IMR-90 (cell line): ENCODE measurements around the gene NCK1. TPM values are rescaled to one million over a fixed set of nuclear protein-coding genes. Genes with fewer than 3 reads are reported as not detected.

Source experiments
- ATAC-seq: fragments of 200-7000 bp; cut with Tn5 transposase; 2 replicates; pipeline ENCODE4 v1.9.1; 2020; ENCODE audit warnings: low read depth, mild to moderate bottlenecking, moderate library complexity
- BruUV-seq: library from RNA; stranded (reverse); fragments of 400-500 nt; replicated peaks from 2 replicates; lab custom pipeline; 2021; lab: Mats Ljungman, UMichigan
- CTCF ChIA-PET: fragments of 300-600 bp; formaldehyde crosslinking; extraction: SDS; loops from one replicate; lab custom pipeline; 2021; ENCODE audit warnings: antibody characterized with exemption; lab: Yijun Ruan, JAX
- POLR2A ChIA-PET: fragments of 300-600 bp; sonication (Branson Sonifier 250); formaldehyde crosslinking; loops from one replicate; lab custom pipeline; 2022; ENCODE audit warnings: antibody characterized with exemption; ENCODE audit not compliant: unreplicated experiment; lab: Charles Lee
- DNase-seq: peaks from one replicate; pipeline ENCODE4 v3.0.0; 2013
- H2AFZ ChIP-seq: replicated peaks from 2 replicates; pipeline ENCODE3; 2013; ENCODE audit warnings: low read length, mild to moderate bottlenecking; ENCODE audit not compliant: poor library complexity
- H2AK5ac ChIP-seq: 2 replicates; pipeline ENCODE4 v1.6.1; 2013; ENCODE audit warnings: low read depth, low read length, inconsistent platforms
- H2AK9ac ChIP-seq: replicated peaks from 2 replicates; pipeline ENCODE3; 2013; ENCODE audit warnings: mild to moderate bottlenecking, low read depth, low read length, moderate library complexity; ENCODE audit not compliant: poor library complexity
- H2BK120ac ChIP-seq: 2 replicates; pipeline ENCODE4 v1.6.1; 2013; ENCODE audit warnings: low read depth, low read length, inconsistent platforms
- H2BK15ac ChIP-seq: 3 replicates; pipeline ENCODE4 v1.6.1; 2013; ENCODE audit warnings: low read depth, low read length, inconsistent platforms
- H2BK20ac ChIP-seq: 2 replicates; pipeline ENCODE4 v1.6.1; 2013; ENCODE audit warnings: low read depth, mild to moderate bottlenecking, inconsistent platforms, low read length, moderate library complexity
- H2BK5ac ChIP-seq: 2 replicates; pipeline ENCODE4 v1.6.1; 2013; ENCODE audit warnings: mild to moderate bottlenecking, low read depth, low read length, inconsistent platforms; ENCODE audit not compliant: poor library complexity, severe bottlenecking
- H3K14ac ChIP-seq: replicated peaks from 2 replicates; pipeline ENCODE4 v1.6.1; 2013; ENCODE audit warnings: low read depth, low read length, inconsistent platforms
- H3K18ac ChIP-seq: 2 replicates; pipeline ENCODE4 v1.6.1; 2013; ENCODE audit warnings: low read depth, low read length, control low read depth
- H3K23ac ChIP-seq: 2 replicates; pipeline ENCODE4 v1.6.1; 2013; ENCODE audit warnings: low read depth, low read length, inconsistent platforms
- H3K27ac ChIP-seq: 2 replicates; pipeline ENCODE4 v1.5.1; 2013; ENCODE audit warnings: mild to moderate bottlenecking, control low read depth, low read length; ENCODE audit not compliant: insufficient read depth
- H3K27me3 ChIP-seq: 2 replicates; pipeline ENCODE4 v1.6.1; 2013; ENCODE audit warnings: low read length; ENCODE audit not compliant: control insufficient read depth, insufficient read depth
- H3K36me3 ChIP-seq: 2 replicates; pipeline ENCODE4 v1.6.1; 2013; ENCODE audit warnings: low read length, mixed read lengths; ENCODE audit not compliant: control insufficient read depth, insufficient read depth
- H3K4ac ChIP-seq: 2 replicates; pipeline ENCODE4 v1.6.1; 2013; ENCODE audit warnings: low read depth, low read length, inconsistent platforms
- H3K4me1 ChIP-seq: 2 replicates; pipeline ENCODE4 v1.6.1; 2013; ENCODE audit warnings: low read length, mixed read lengths; ENCODE audit not compliant: control insufficient read depth, insufficient read depth
- H3K4me2 ChIP-seq: 2 replicates; pipeline ENCODE4 v1.6.1; 2013; ENCODE audit warnings: low read depth, mild to moderate bottlenecking, control low read depth, low read length, moderate library complexity
- H3K4me3 ChIP-seq: 2 replicates; pipeline ENCODE4 v1.5.1; 2013; ENCODE audit warnings: low read depth, mild to moderate bottlenecking, control low read depth, low read length, moderate library complexity; ENCODE audit not compliant: insufficient read depth
- H3K56ac ChIP-seq: 2 replicates; pipeline ENCODE4 v1.6.1; 2013; ENCODE audit warnings: low read length, inconsistent platforms; ENCODE audit not compliant: insufficient read depth; ENCODE audit errors: extremely low read depth
- H3K79me1 ChIP-seq, 2 experiments: 2 replicates each; pipeline ENCODE4 v1.6.1; 2013; ENCODE audit warnings: low read length in 2 of 2, inconsistent platforms in 1 of 2, low read depth in 1 of 2
- H3K9ac ChIP-seq: 2 replicates; pipeline ENCODE4 v1.6.1; 2013; ENCODE audit warnings: low read depth, low read length, control low read depth
- H3K9me1 ChIP-seq: 2 replicates; pipeline ENCODE4 v1.6.1; 2013; ENCODE audit warnings: low read length, inconsistent platforms; ENCODE audit not compliant: insufficient read depth
- H3K9me3 ChIP-seq: 2 replicates; pipeline ENCODE4 v1.6.1; 2013; ENCODE audit warnings: low read length; ENCODE audit not compliant: control insufficient read depth, insufficient read depth
- H4K20me1 ChIP-seq: 2 replicates; pipeline ENCODE4 v1.6.1; 2013; ENCODE audit warnings: low read length, inconsistent platforms; ENCODE audit not compliant: insufficient read depth
- H4K5ac ChIP-seq: 2 replicates; pipeline ENCODE4 v1.6.1; 2013; ENCODE audit warnings: mild to moderate bottlenecking, low read depth, low read length, control low read depth
- H4K8ac ChIP-seq, 2 experiments: 2 replicates each; pipeline ENCODE4 v1.6.1; 2013; ENCODE audit warnings: low read depth in 2 of 2, low read length in 2 of 2, control low read depth in 1 of 2, inconsistent platforms in 1 of 2
- H4K91ac ChIP-seq: 2 replicates; pipeline ENCODE4 v1.6.1; 2013; ENCODE audit warnings: low read depth, low read length, inconsistent platforms; ENCODE audit not compliant: insufficient read depth
- CEBPB ChIP-seq: IDR thresholded peaks from 2 replicates; pipeline ENCODE4 v1.6.1; 2012; ENCODE audit warnings: low read depth, low read length, improper control_type of control experiment
- MAFK ChIP-seq: IDR thresholded peaks from 2 replicates; pipeline ENCODE4 v1.6.1; 2012; ENCODE audit warnings: low read depth, low read length, improper control_type of control experiment
- RFX5 ChIP-seq: IDR thresholded peaks from 2 replicates; pipeline ENCODE4 v1.8.0; 2012; ENCODE audit warnings: low read depth, mild to moderate bottlenecking, low read length, moderate library complexity
- SMC3 ChIP-seq: fragments of 150-350 bp; IDR thresholded peaks from 2 replicates; pipeline ENCODE4 v1.6.1; 2016; ENCODE audit warnings: low read depth, mild to moderate bottlenecking, antibody characterized with exemption, low read length, moderate library complexity
- WGBS, 2 experiments: methylation state at CpG; one replicate each; pipeline versions ENCODE4 v1.1.5 to v1.1.7; 2013; ENCODE audit warnings: missing lambda C conversion rate in 2 of 2; ENCODE audit not compliant: insufficient read length in 1 of 2; ENCODE audit errors: extremely low coverage in 2 of 2; 5-methylcytosine and 5-hydroxymethylcytosine counted together
- dilution Hi-C: fragments of 300-500 bp; cut with HindIII; formaldehyde crosslinking; loops from one replicate; pipeline ENCODE4 v1.14.3; 2018; ENCODE audit warnings: low sequenced_read_pairs; ENCODE audit not compliant: unreplicated experiment
- in situ Hi-C: fragments of 300-500 bp; cut with MboI; formaldehyde crosslinking; loops from 3 replicates; pipeline ENCODE4 v1.14.3; 2019; ENCODE audit warnings: low sequenced_read_pairs, inconsistent platforms, mixed read lengths
- intact Hi-C: fragments of 100-400 bp; cut with micrococcal nuclease; formaldehyde crosslinking; loops from 2 replicates; pipeline ENCODE4 v1.10.0; 2022
- polyA plus RNA-seq, 3 experiments: library from polyadenylated mRNA; depleted of rRNA; stranded (reverse); fragments of >200 nt; gene quantifications; 2 replicates each; pipeline ENCODE4 v1.2.3, GENCODE V29; 2012; ENCODE audit warnings: low replicate concordance in 1 of 3
- total RNA-seq: library from RNA; depleted of rRNA; stranded (reverse); fragments of >200 nt; gene quantifications from 2 replicates; pipeline ENCODE4 v1.2.3, GENCODE V29; 2012
- TF ChIP-seq, protein P1 (sequence below): conservative IDR thresholded peaks from 2 replicates; pipeline ENCODE4 v1.5.1; 2012; ENCODE audit warnings: mild to moderate bottlenecking, low read depth, low read length, improper control_type of control experiment

Gene NCK1
- total and polyA plus RNA-seq, 2 of the 4 experiments (the other 2 are of a cell fraction), result 23.7 to 24.3 TPM

DNA sequence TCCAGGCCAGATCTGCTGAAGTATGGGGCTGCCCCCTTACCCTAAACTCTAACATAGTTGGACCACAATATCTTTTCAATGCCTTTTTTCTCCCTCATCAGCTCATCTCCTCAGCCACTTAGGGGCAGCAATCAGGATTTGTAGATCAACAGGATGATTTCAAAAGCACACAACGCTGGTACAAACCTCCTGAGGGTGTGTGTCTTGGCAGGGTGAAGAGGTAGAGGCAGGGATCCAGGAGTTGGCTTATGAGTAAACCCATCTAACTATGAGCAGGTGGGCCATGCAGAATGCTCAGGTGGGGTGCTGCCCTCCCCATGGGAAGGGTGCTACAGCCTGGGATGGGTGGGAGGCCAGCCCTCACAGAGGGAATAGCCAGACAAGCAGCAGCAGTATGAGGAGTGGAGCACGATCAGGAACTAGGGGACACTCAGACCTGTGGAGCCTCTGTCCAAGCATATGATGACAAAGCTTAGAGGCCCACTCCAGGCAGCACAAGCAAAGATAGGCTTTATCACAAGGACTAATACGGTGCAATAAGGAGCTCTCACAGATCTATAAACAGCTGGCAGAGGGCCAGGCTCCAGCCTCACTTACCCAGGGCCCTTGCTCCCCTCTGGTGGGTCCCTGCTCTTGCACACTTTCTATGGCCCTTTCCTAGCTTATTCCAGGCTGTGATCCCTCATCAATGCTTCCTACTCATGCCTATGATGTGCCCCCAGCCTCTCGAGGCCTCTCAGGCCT lies 127.9 kb downstream of the NCK1 start:
- Histone ChIP-seq H2AK9ac (no peak overlapping the region), H3K4ac (no peak overlapping the region), H2AFZ (no peak overlapping the region), H3K23ac (no peak overlapping the region), H3K4me1 (peaks cover 5% of the 10 kb centered on the region), H2BK5ac (no peak overlapping the region), H4K20me1 (no peaks in the 10 kb centered on the region), H2BK15ac (no peak overlapping the region), H3K79me1 (no peaks in the 10 kb centered on the region), H3K56ac (no peak overlapping the region), H3K9me3 (no peaks in the 10 kb centered on the region), H4K5ac (no peak overlapping the region), H3K4me2 (no peak overlapping the region), H3K27me3 (no peaks in the 10 kb centered on the region), H3K9ac (no peak overlapping the region), H3K27ac (no peak overlapping the region), H3K18ac (no peak overlapping the region), H2BK120ac (no peak overlapping the region), H4K8ac (no peak overlapping the region), H4K91ac (no peak overlapping the region), H3K9me1 (no peaks in the 10 kb centered on the region), H2AK5ac (no peak overlapping the region), H3K14ac (no peak overlapping the region), H3K36me3 (no peaks in the 10 kb centered on the region), H2BK20ac (no peak overlapping the region), H3K4me3 (no peak overlapping the region)
- dilution Hi-C loops, result no loop called here
- ChIA-PET POLR2A (no interaction called here), CTCF (no interaction called here)
- DNase-seq, result no peak
- WGBS, 2 experiments, result 70% methylated on average over 2 of the region's 4 CpGs; no CpG with 5 or more reads in 1 of the 2 experiments
- in situ Hi-C loops, result no loop called here
- no peak for ATAC-seq
- TF ChIP-seq, protein P1, sequence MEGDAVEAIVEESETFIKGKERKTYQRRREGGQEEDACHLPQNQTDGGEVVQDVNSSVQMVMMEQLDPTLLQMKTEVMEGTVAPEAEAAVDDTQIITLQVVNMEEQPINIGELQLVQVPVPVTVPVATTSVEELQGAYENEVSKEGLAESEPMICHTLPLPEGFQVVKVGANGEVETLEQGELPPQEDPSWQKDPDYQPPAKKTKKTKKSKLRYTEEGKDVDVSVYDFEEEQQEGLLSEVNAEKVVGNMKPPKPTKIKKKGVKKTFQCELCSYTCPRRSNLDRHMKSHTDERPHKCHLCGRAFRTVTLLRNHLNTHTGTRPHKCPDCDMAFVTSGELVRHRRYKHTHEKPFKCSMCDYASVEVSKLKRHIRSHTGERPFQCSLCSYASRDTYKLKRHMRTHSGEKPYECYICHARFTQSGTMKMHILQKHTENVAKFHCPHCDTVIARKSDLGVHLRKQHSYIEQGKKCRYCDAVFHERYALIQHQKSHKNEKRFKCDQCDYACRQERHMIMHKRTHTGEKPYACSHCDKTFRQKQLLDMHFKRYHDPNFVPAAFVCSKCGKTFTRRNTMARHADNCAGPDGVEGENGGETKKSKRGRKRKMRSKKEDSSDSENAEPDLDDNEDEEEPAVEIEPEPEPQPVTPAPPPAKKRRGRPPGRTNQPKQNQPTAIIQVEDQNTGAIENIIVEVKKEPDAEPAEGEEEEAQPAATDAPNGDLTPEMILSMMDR, result no peak
- TF ChIP-seq RFX5 (no peak), MAFK (no peak), CEBPB (no peak), SMC3 (no peak)
- intact Hi-C loops, result no loop called here
- no TSS peak for BruUV-seq
